Activated naive CD4-positive, alpha-beta T cell treated with anti-CD3 and anti-CD28 coated beads, Interleukin-2, amount 10 ng/mL, durations not matched to agents 7 days and 5 days (primary cell): ENCODE results near the gene ARTN.
A peak's percentile ranks its signal among the peaks of the same experiment; 100 is the strongest.

ENCODE experiments used
- CTCF ChIA-PET: fragments of 350-600 bp; sonication (Branson Sonifier 250); formaldehyde crosslinking; loops from one replicate; lab custom pipeline; 2021; ENCODE audit warnings: antibody characterized with exemption; lab: Charles Lee
- DNase-seq: peaks from one replicate; pipeline ENCODE4 v3.0.0-alpha.2; 2020
- H3K27ac Mint-ChIP-seq: one replicate; pipeline ENCODE4 v1.8.0; 2021; ENCODE audit warnings: mild to moderate bottlenecking, moderate library complexity, mixed read lengths
- H3K27me3 Mint-ChIP-seq: one replicate; pipeline ENCODE4 v1.8.0; 2021; ENCODE audit warnings: mild to moderate bottlenecking, mixed read lengths
- H3K36me3 Mint-ChIP-seq: one replicate; pipeline ENCODE4 v1.8.0; 2021; ENCODE audit warnings: mixed read lengths
- H3K4me1 Mint-ChIP-seq: one replicate; pipeline ENCODE4 v1.8.0; 2021; ENCODE audit warnings: mixed read lengths
- H3K4me3 Mint-ChIP-seq: one replicate; pipeline ENCODE4 v1.8.0; 2021; ENCODE audit warnings: mild to moderate bottlenecking, moderate library complexity, mixed read lengths
- H3K9me3 Mint-ChIP-seq: one replicate; pipeline ENCODE4 v1.8.0; 2021; ENCODE audit warnings: mixed read lengths

Gene ARTN

DNA sequence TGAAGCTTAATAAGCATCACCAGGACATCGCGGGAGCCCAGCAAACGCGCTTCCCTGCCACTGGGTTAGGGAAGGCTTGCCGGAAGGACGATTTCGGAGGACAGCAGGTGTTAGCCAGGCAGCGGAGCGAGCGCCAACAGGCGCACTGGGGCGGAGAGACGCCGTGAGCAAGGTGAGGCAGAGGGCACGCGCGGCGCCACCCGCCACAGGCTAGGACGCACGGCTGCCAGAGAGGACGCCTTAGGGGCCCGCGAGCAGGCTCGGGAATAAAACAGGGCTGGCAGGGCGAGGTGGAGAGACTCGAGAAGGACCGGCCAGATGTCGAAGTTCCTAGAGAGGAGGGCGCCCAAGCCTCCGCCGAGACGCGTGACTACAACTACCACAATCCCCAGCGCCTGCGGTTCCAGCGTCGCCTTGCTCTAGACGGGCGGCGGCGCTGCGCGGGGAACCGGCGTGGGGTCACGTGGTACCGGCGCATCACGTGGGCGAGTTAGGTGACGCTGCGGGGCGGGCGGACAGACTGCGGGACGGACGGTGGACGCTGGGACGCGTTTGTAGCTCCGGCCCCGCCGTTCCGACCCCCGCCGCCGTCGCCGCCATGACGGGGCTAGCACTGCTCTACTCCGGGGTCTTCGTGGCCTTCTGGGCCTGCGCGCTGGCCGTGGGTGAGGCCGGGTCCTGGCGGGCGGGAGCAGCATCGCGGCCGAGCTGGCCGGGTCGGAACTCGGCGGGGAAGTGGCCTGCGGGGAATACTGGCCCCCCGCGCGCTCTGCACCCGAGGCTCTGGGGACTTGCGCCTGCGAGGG is 41.0 kb downstream of the ARTN start, which contains the start of gene ATP6V0B:
ATP6V0B (plus strand) TSS at position 518 of the 806 bp plus-strand sequence; CDS start at position 599, 81 bp downstream.
- CTCF ChIA-PET = interaction anchor here (0.9 to 2.2 kb wide), 2 partner anchors 38 to 40 kb away, joined by 4 to 15 read pairs; no protein-coding TSS in a partner anchor
- H3K27ac Mint-ChIP-seq = peak within 1 kb of the TSS; percentile 91
- H3K9me3 Mint-ChIP-seq = no peaks in the 10 kb centered on the region
- H3K4me1 Mint-ChIP-seq = peaks cover 63% of the 10 kb centered on the region
- peaks cover 5% of the 10 kb centered on the region for H3K27me3 Mint-ChIP-seq
- peak; percentile 97 for DNase-seq
- H3K36me3 Mint-ChIP-seq = peaks cover 35% of the 10 kb centered on the region
- peak within 1 kb of the TSS; percentile 75 for H3K4me3 Mint-ChIP-seq

GRCh38 chr1:43975249-43975961 is 41.8 kb downstream of the ARTN start:
- peak overlapping the region; percentile 75 for H3K4me3 Mint-ChIP-seq
- DNase-seq = peak; percentile 75
- peak overlapping the region; percentile 91 for H3K27ac Mint-ChIP-seq
- peaks cover 36% of the 10 kb centered on the region for H3K36me3 Mint-ChIP-seq
- H3K27me3 Mint-ChIP-seq = peaks cover 11% of the 10 kb centered on the region
- H3K9me3 Mint-ChIP-seq = no peaks in the 10 kb centered on the region
- CTCF ChIA-PET = interaction anchor here (0.7 to 2.2 kb wide), 4 partner anchors 15 to 41 kb away, joined by 3 to 15 read pairs (median 4); no protein-coding TSS in a partner anchor
- H3K4me1 Mint-ChIP-seq = peaks cover 62% of the 10 kb centered on the region

DNA sequence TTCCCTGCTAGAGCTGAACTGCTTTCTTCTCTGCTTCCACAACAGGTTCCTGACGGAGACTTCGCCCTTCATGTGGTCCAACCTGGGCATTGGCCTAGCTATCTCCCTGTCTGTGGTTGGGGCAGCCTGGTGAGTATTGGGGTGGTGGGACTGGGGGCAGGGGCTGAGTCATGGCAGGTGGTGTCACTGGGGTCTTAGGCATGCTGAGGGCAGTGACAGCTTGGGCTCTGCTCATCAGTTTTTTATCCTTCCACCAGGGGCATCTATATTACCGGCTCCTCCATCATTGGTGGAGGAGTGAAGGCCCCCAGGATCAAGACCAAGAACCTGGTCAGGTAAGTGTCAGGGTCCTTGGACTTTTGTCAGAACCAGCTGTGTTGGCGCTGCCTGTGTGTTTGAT is 42.4 kb downstream of the ARTN start:
- CTCF ChIA-PET = interaction anchor here (0.7 to 2.2 kb wide), 3 partner anchors 14 to 41 kb away, joined by 3 to 15 read pairs (median 3); no protein-coding TSS in a partner anchor
- DNase-seq = no peak
- no peaks in the 10 kb centered on the region for H3K9me3 Mint-ChIP-seq
- peaks cover 11% of the 10 kb centered on the region for H3K27me3 Mint-ChIP-seq
- peaks cover 60% of the 10 kb centered on the region for H3K4me1 Mint-ChIP-seq
- H3K36me3 Mint-ChIP-seq = peaks cover 36% of the 10 kb centered on the region
- H3K4me3 Mint-ChIP-seq = peak overlapping the region; percentile 75
- peak overlapping the region; percentile 91 for H3K27ac Mint-ChIP-seq

DNA sequence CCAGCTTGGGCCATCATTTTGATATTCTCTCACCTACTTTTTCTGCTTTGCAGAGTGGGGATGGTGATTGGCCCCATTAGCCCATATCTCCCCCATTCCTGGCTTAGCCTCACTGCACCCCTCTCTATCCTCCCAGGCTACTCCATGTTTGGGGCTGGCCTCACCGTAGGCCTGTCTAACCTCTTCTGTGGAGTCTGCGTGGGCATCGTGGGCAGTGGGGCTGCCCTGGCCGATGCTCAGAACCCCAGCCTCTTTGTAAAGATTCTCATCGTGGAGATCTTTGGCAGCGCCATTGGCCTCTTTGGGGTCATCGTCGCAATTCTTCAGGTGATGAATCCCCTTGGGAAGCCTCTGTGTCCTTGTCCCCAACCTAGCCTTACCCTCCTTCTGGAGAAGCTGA is 43.3 kb downstream of the ARTN start:
- Mint-ChIP-seq H3K9me3 (no peaks in the 10 kb centered on the region), H3K4me3 (peak overlapping the region; percentile 75), H3K36me3 (peaks cover 36% of the 10 kb centered on the region), H3K27ac (no peak overlapping the region), H3K4me1 (peaks cover 56% of the 10 kb centered on the region), H3K27me3 (peaks cover 11% of the 10 kb centered on the region)
- no peak for DNase-seq
- CTCF ChIA-PET = interaction anchor here (1.2 kb wide), 1 partner anchor 31 kb away, joined by 4 read pairs; no protein-coding TSS in a partner anchor

DNA sequence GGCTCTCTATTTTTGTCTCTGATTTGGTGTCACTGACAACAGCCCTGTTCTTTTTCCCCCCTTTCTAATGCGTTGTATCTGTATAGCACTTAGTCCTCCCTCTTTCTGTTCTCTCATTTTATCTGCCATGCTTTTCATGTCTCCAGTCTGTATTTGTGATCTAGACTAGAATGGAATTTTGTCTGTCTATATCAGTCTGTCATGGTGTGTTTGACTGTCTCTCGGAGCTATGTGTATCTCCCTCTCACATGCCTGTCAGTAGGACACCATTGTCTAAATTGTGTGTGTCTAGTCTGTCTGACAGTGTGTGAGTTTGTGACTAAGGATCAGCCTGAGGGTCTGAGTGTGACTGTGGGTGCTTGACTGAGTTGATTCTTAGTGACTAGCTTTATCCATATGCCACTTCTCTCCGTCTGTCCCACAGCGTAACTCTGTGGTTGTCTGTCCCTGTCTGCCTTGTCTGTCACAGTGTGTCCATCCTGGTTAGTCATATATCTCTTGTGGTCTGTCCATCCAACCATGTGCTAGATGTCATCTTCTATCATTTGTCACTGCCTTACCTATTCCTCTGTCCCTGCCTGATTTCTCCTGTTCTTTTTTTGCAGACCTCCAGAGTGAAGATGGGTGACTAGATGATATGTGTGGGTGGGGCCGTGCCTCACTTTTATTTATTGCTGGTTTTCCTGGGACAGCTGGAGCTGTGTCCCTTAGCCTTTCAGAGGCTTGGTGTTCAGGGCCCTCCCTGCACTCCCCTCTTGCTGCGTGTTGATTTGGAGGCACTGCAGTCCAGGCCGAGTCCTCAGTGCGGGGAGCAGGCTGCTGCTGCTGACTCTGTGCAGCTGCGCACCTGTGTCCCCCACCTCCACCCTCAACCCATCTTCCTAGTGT is 44.0 kb downstream of the ARTN start:
- H3K9me3 Mint-ChIP-seq = no peaks in the 10 kb centered on the region
- H3K4me1 Mint-ChIP-seq = peaks cover 56% of the 10 kb centered on the region
- H3K27me3 Mint-ChIP-seq = peaks cover 11% of the 10 kb centered on the region
- DNase-seq = no peak
- no peak overlapping the region for H3K27ac Mint-ChIP-seq
- H3K36me3 Mint-ChIP-seq = peaks cover 36% of the 10 kb centered on the region
- H3K4me3 Mint-ChIP-seq = peak overlapping the region; percentile 75
- CTCF ChIA-PET = interaction anchor here (1.0 to 1.2 kb wide), 2 partner anchors 29 to 32 kb away, joined by 3 to 4 read pairs; no protein-coding TSS in a partner anchor

DNA sequence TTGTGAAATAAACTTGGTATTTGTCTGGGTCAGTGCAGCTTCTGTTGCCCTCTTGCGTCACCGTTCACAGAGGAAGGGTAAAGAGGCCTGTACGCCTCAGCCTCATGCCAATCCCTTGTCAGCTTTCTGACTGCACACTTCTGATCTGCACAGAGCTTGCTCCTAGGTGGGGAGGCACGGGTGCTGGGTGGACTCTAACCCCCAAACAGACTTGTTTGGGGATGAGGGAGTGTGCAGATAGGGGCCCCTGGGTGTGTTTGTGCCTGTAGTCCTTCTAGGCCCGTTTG is 44.6 kb downstream of the ARTN start:
- H3K9me3 Mint-ChIP-seq = no peaks in the 10 kb centered on the region
- H3K4me1 Mint-ChIP-seq = peaks cover 54% of the 10 kb centered on the region
- H3K36me3 Mint-ChIP-seq = peaks cover 31% of the 10 kb centered on the region
- H3K4me3 Mint-ChIP-seq = peak overlapping the region; percentile 75
- peaks cover 11% of the 10 kb centered on the region for H3K27me3 Mint-ChIP-seq
- CTCF ChIA-PET = interaction anchor here (1.0 to 1.2 kb wide), 2 partner anchors 28 to 32 kb away, joined by 3 to 4 read pairs; no protein-coding TSS in a partner anchor
- no peak for DNase-seq
- no peak overlapping the region for H3K27ac Mint-ChIP-seq

GRCh38 chr1:43978551-43979260 is 45.1 kb downstream of the ARTN start, which contains the start of gene B4GALT2:
B4GALT2 (plus strand) TSS chr1:43979210; CDS start chr1:43981161, 1,951 bp downstream.
- Mint-ChIP-seq H3K9me3 (no peaks in the 10 kb centered on the region), H3K4me3 (peak within 1 kb of the TSS; percentile 84), H3K36me3 (peaks cover 27% of the 10 kb centered on the region), H3K27ac (peak within 1 kb of the TSS; percentile 42), H3K4me1 (peaks cover 49% of the 10 kb centered on the region), H3K27me3 (peaks cover 11% of the 10 kb centered on the region)
- CTCF ChIA-PET = interaction anchor here (1.0 kb wide), 1 partner anchor 28 kb away, joined by 3 read pairs; no protein-coding TSS in a partner anchor
- peak; percentile 58 for DNase-seq

DNA sequence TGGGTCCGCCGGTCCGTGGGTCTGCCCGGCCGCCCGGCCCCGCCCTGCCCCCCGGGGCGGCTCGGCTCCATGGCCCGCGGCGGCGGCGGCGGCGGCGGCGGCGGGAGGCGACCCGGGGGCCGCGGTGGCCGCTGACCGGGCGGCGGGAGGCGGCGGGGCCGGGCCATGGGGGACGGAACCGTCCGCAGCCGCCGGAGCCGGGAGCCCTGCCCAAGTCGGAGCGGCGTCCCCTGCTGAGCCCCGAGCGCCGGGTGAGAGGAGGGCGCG is 45.6 kb downstream of the ARTN start:
- no peaks in the 10 kb centered on the region for H3K9me3 Mint-ChIP-seq
- H3K4me1 Mint-ChIP-seq = peaks cover 44% of the 10 kb centered on the region
- H3K4me3 Mint-ChIP-seq = no peak overlapping the region

GRCh38 chr1:43979528-43980254 is 46.1 kb downstream of the ARTN start:
- Mint-ChIP-seq H3K36me3 (peaks cover 27% of the 10 kb centered on the region), H3K9me3 (no peaks in the 10 kb centered on the region), H3K4me1 (peaks cover 42% of the 10 kb centered on the region), H3K27me3 (peaks cover 11% of the 10 kb centered on the region), H3K27ac (no peak overlapping the region), H3K4me3 (peak overlapping the region; percentile 84)
- DNase-seq = peak; percentile 48
- CTCF ChIA-PET = interaction anchor here (1.0 kb wide), 1 partner anchor 26 kb away, joined by 3 read pairs; no protein-coding TSS in a partner anchor

More for the DNA sequence above, 45.6 kb downstream of the ARTN start:
- Mint-ChIP-seq H3K27ac (no peak overlapping the region), H3K36me3 (peaks cover 27% of the 10 kb centered on the region), H3K27me3 (peaks cover 11% of the 10 kb centered on the region)
- no peak for DNase-seq
- CTCF ChIA-PET = no interaction called here

DNA sequence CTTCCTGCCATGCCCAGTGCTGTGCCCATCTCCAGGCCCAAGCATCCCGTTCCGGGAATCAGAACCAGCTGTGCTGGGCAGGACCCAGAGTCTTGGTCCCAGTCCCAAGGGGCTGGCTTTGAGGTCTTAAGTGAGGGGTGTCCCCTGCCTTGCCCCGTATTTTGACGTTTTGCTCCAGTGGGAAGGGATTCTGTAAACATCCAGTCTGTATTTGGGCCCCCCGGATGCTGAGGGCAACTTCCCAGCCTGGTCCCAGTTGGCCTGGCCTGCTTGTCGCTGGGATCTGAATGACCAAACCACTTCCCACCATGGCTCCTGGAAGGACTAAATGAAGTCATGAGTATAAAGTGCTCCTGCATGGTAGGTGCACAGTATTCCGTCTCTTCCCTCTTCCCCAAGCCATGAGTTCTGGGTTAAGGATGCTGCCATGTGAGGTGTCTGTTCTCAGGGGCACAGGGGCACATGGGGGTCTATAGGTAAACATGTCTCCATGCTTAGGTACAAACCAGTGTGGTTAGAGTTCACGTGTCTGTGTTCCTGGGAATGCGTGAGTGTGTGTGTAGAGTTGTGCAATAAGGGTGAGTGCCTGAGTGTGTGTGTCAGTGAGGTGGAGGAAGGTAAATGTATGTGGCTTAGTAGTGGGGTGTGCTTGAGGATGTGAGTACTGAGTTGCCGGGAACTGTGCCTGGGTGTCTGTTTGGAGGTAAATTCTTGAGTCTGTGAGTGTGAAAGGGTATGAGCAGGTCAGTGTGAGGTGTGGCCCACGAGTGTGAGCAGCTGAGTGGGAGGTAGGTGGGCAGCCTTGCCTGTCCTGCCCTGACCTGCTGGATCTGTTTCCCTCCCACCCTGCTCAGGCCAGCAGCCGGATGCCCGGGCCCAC is 46.9 kb downstream of the ARTN start:
- Mint-ChIP-seq H3K27me3 (peaks cover 11% of the 10 kb centered on the region), H3K27ac (no peak overlapping the region), H3K4me3 (peak overlapping the region; percentile 84), H3K4me1 (peaks cover 42% of the 10 kb centered on the region), H3K9me3 (no peaks in the 10 kb centered on the region), H3K36me3 (peaks cover 27% of the 10 kb centered on the region)
- DNase-seq = no peak
- CTCF ChIA-PET = interaction anchor here (1.0 kb wide), 1 partner anchor 25 kb away, joined by 3 read pairs; no protein-coding TSS in a partner anchor

DNA sequence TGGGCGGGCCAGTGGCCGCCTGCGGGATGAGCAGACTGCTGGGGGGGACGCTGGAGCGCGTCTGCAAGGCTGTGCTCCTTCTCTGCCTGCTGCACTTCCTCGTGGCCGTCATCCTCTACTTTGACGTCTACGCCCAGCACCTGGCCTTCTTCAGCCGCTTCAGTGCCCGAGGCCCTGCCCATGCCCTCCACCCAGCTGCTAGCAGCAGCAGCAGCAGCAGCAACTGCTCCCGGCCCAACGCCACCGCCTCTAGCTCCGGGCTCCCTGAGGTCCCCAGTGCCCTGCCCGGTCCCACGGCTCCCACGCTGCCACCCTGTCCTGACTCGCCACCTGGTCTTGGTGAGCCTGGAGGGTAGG is 47.5 kb downstream of the ARTN start:
- H3K27me3 Mint-ChIP-seq = peaks cover 11% of the 10 kb centered on the region
- no peak for DNase-seq
- H3K36me3 Mint-ChIP-seq = peaks cover 22% of the 10 kb centered on the region
- H3K4me1 Mint-ChIP-seq = peaks cover 37% of the 10 kb centered on the region
- H3K27ac Mint-ChIP-seq = no peak overlapping the region
- no peak overlapping the region for H3K4me3 Mint-ChIP-seq
- H3K9me3 Mint-ChIP-seq = no peaks in the 10 kb centered on the region
- CTCF ChIA-PET = no interaction called here

- peaks cover 32% of the 10 kb centered on the region for H3K4me1 Mint-ChIP-seq
- no peaks in the 10 kb centered on the region for H3K9me3 Mint-ChIP-seq
- H3K27me3 Mint-ChIP-seq = peaks cover 11% of the 10 kb centered on the region
- peaks cover 17% of the 10 kb centered on the region for H3K36me3 Mint-ChIP-seq
- H3K4me3 Mint-ChIP-seq = no peak overlapping the region
- no peak for DNase-seq
- no peak overlapping the region for H3K27ac Mint-ChIP-seq
- CTCF ChIA-PET = no interaction called here
Observed at GRCh38 chr1:43981636-43982035, 48.0 kb downstream of the ARTN start.
